Neural cell (in vitro differentiated cells): ENCODE data around the gene STARD10. TPM values are rescaled to one million over a fixed set of nuclear protein-coding genes. Genes with fewer than 3 reads are reported as not detected.

ENCODE experiments used
- H2AFZ ChIP-seq: fragments of 200-600, 300-800 bp; sonication (generic), shearing (Covaris generic); 2 replicates; pipeline ENCODE4 v1.6.0; 2014; ENCODE audit warnings: low read depth, mild to moderate bottlenecking, antibody characterized with exemption, low read length, moderate library complexity
- H3F3A ChIP-seq: fragments of 200-600 bp; shearing (Covaris generic); 2 replicates; pipeline ENCODE4 v1.6.1; 2016; ENCODE audit warnings: mild to moderate bottlenecking, moderate library complexity, mixed read lengths, antibody characterized with exemption, low read length; ENCODE audit not compliant: insufficient read depth, poor library complexity, severe bottlenecking
- H3K27ac ChIP-seq: fragments of 200-600, 300-800 bp; sonication (generic), shearing (Covaris generic); 2 replicates; pipeline ENCODE4 v1.5.1; 2014; ENCODE audit warnings: mild to moderate bottlenecking, low read length, moderate library complexity
- H3K27me3 ChIP-seq: fragments of 300-800, 200-600 bp; sonication (generic), shearing (Covaris generic); 2 replicates; pipeline ENCODE4 v1.6.0; 2014; ENCODE audit warnings: mild to moderate bottlenecking, low read depth, low read length, moderate library complexity; ENCODE audit not compliant: insufficient read depth
- H3K36me3 ChIP-seq: fragments of 300-800, 200-600 bp; sonication (generic), shearing (Covaris generic); 2 replicates; pipeline ENCODE4 v1.5.1; 2014; ENCODE audit warnings: mild to moderate bottlenecking, antibody characterized with exemption, low read length, moderate library complexity; ENCODE audit not compliant: insufficient read depth
- H3K4me2 ChIP-seq: fragments of 300-800, 200-600 bp; sonication (generic), shearing (Covaris generic); 2 replicates; pipeline ENCODE4 v1.6.0; 2014; ENCODE audit warnings: mild to moderate bottlenecking, low read length
- H3K4me3 ChIP-seq: fragments of 300-800, 200-600 bp; sonication (generic), shearing (Covaris generic); 2 replicates; pipeline ENCODE4 v1.5.1; 2014; ENCODE audit warnings: mild to moderate bottlenecking, low read length, moderate library complexity
- H3K79me2 ChIP-seq: fragments of 200-600 bp; shearing (Covaris generic); replicated peaks from 2 replicates; pipeline ENCODE4 v1.6.0; 2014; ENCODE audit warnings: mild to moderate bottlenecking, low read length, moderate library complexity; ENCODE audit not compliant: insufficient read depth
- H3K9ac ChIP-seq: fragments of 300-800, 200-600 bp; sonication (generic), shearing (Covaris generic); 2 replicates; pipeline ENCODE4 v1.6.1; 2016; ENCODE audit warnings: mild to moderate bottlenecking, low read length, mixed read lengths
- H3K9me2 ChIP-seq: fragments of 200-600 bp; shearing (Covaris generic); 2 replicates; pipeline ENCODE4 v1.6.1; 2016; ENCODE audit warnings: mild to moderate bottlenecking, low read length, mixed read lengths; ENCODE audit not compliant: insufficient read depth
- H3K9me3 ChIP-seq: fragments of 200-600, 300-800 bp; sonication (generic), shearing (Covaris generic); 2 replicates; pipeline ENCODE4 v1.6.1; 2016; ENCODE audit warnings: mild to moderate bottlenecking, mixed run types, low read length, moderate library complexity, mixed read lengths
- H4K20me1 ChIP-seq: fragments of 200-600 bp; shearing (Covaris generic); 2 replicates; pipeline ENCODE4 v1.6.1; 2016; ENCODE audit warnings: mild to moderate bottlenecking, mixed run types; ENCODE audit not compliant: insufficient read depth
- CTCF ChIP-seq: fragments of 450-650 bp; IDR thresholded peaks from 2 replicates; pipeline ENCODE4 v1.5.1; 2014; ENCODE audit warnings: antibody characterized with exemption, mild to moderate bottlenecking, moderate library complexity; ENCODE audit not compliant: poor library complexity, severe bottlenecking
- EP300 ChIP-seq: fragments of 450-650 bp; conservative IDR thresholded peaks from 2 replicates; pipeline ENCODE4 v1.6.1; 2014; ENCODE audit warnings: antibody characterized with exemption, mild to moderate bottlenecking, moderate library complexity; ENCODE audit not compliant: poor library complexity, severe bottlenecking
- EZH2 ChIP-seq: fragments of 200-600, 300-800 bp; shearing (Covaris generic), sonication (generic); IDR thresholded peaks from 2 replicates; pipeline ENCODE4 v1.6.1; 2014; ENCODE audit warnings: antibody characterized with exemption, low read length, borderline replicate concordance, mild to moderate bottlenecking; ENCODE audit not compliant: insufficient read depth, poor library complexity, severe bottlenecking
- MXI1 ChIP-seq: fragments of 450-650 bp; conservative IDR thresholded peaks from 2 replicates; pipeline ENCODE4 v1.6.1; 2014; ENCODE audit warnings: antibody characterized with exemption, mild to moderate bottlenecking; ENCODE audit not compliant: poor library complexity, severe bottlenecking
- POLR2AphosphoS5 ChIP-seq: IDR thresholded peaks from 2 replicates; pipeline ENCODE4 v1.6.1; 2012
- RAD21 ChIP-seq: fragments of 450-650 bp; conservative IDR thresholded peaks from 2 replicates; pipeline ENCODE4 v1.6.1; 2014; ENCODE audit warnings: antibody characterized with exemption, mild to moderate bottlenecking, moderate library complexity
- REST ChIP-seq: IDR thresholded peaks from 2 replicates; pipeline ENCODE4 v1.6.1; 2012; ENCODE audit warnings: borderline replicate concordance
- SMC3 ChIP-seq: fragments of 450-650 bp; conservative IDR thresholded peaks from 2 replicates; pipeline ENCODE4 v1.6.1; 2014; ENCODE audit warnings: antibody characterized with exemption, mild to moderate bottlenecking, moderate library complexity; ENCODE audit not compliant: poor library complexity
- TAF1 ChIP-seq: IDR thresholded peaks from 2 replicates; pipeline ENCODE4 v1.6.1; 2012; ENCODE audit warnings: low read depth
- polyA plus RNA-seq: library from polyadenylated mRNA; depleted of rRNA; stranded (reverse); fragments of >200 nt; gene quantifications from 2 replicates; pipeline ENCODE4 v1.2.3, GENCODE V29; 2014

The STARD10 gene
- polyA plus RNA-seq, 1 donor from 2014 or later, result 29.0 TPM

GRCh38 chr11:72813740-72814285 lies 20.0 kb upstream of the STARD10 start:
- peak overlapping the region; percentile 85 for H3K9ac ChIP-seq
- H3K79me2 ChIP-seq, result no peaks in the 10 kb centered on the region
- H4K20me1 ChIP-seq, result no peaks in the 10 kb centered on the region
- TF ChIP-seq REST (no peak), RAD21 (no peak), EP300 (peak; percentile 67), MXI1 (no peak), POLR2AphosphoS5 (no peak), TAF1 (peak; percentile 44)
- peak overlapping the region; percentile 80 for H2AFZ ChIP-seq
- peak overlapping the region; percentile 96 for H3K4me3 ChIP-seq
- no peaks in the 10 kb centered on the region for H3K9me2 ChIP-seq
- H3K9me3 ChIP-seq, result no peaks in the 10 kb centered on the region
- H3F3A ChIP-seq, result no peaks in the 10 kb centered on the region
- H3K27ac ChIP-seq, result peak overlapping the region; percentile 70
- H3K27me3 ChIP-seq, result no peaks in the 10 kb centered on the region
- H3K36me3 ChIP-seq, result no peaks in the 10 kb centered on the region
- peak overlapping the region; percentile 76 for H3K4me2 ChIP-seq

GRCh38 chr11:72812967-72813739 lies 19.3 kb upstream of the STARD10 start:
- Histone ChIP-seq H4K20me1 (no peaks in the 10 kb centered on the region), H3K36me3 (no peaks in the 10 kb centered on the region), H3K4me3 (peak overlapping the region; percentile 96), H3K4me2 (peak overlapping the region; percentile 76), H3K27me3 (no peaks in the 10 kb centered on the region), H3K9ac (peak overlapping the region; percentile 85), H3F3A (no peaks in the 10 kb centered on the region), H2AFZ (peak overlapping the region; percentile 80), H3K9me3 (no peaks in the 10 kb centered on the region), H3K27ac (peak overlapping the region; percentile 70), H3K79me2 (no peaks in the 10 kb centered on the region), H3K9me2 (no peaks in the 10 kb centered on the region)
- TF ChIP-seq TAF1, result no peak
- TF ChIP-seq RAD21, result no peak
- no peak for TF ChIP-seq MXI1
- TF ChIP-seq EP300, result no peak
- TF ChIP-seq SMC3, result no peak
- TF ChIP-seq POLR2AphosphoS5, result no peak
- TF ChIP-seq REST, result no peak
- no peak for TF ChIP-seq CTCF
- no peak for TF ChIP-seq EZH2
